ENCODE results near the gene ERFE.

DNA sequence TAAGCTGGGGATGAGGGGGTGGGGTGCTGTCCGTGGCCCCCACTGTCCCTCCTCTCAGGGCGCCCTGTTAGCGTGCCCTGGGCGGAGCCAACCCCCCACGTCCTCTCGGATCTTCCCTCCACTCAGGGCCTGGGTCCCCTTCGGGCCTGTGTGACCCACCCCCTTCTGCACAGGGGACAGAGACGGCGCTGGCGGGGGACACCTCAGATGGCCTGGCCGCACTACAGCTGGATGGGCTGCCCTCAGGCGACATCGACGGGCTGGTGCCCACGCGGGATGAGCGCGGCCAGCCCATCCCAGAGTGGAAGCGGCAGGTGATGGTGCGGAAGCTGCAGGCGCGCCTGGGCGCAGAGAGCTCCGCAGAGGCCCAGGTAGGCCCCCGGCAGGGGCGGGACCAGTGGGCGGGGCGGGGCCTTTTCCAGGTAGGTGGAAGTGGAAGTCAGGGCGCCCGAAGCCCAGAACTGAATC lies 30.2 kb upstream of the ERFE start:
- TF ChIP-seq, protein P1, sequence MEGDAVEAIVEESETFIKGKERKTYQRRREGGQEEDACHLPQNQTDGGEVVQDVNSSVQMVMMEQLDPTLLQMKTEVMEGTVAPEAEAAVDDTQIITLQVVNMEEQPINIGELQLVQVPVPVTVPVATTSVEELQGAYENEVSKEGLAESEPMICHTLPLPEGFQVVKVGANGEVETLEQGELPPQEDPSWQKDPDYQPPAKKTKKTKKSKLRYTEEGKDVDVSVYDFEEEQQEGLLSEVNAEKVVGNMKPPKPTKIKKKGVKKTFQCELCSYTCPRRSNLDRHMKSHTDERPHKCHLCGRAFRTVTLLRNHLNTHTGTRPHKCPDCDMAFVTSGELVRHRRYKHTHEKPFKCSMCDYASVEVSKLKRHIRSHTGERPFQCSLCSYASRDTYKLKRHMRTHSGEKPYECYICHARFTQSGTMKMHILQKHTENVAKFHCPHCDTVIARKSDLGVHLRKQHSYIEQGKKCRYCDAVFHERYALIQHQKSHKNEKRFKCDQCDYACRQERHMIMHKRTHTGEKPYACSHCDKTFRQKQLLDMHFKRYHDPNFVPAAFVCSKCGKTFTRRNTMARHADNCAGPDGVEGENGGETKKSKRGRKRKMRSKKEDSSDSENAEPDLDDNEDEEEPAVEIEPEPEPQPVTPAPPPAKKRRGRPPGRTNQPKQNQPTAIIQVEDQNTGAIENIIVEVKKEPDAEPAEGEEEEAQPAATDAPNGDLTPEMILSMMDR (IDR thresholded peaks at IDR 0.05) = no peak
- TF ChIP-seq POLR2A (IDR thresholded peaks at IDR 0.05) = no peak

Measured in body of pancreas (tissue), 4 donors.